Measurements from ENCODE around the gene ZNF580.

DNA sequence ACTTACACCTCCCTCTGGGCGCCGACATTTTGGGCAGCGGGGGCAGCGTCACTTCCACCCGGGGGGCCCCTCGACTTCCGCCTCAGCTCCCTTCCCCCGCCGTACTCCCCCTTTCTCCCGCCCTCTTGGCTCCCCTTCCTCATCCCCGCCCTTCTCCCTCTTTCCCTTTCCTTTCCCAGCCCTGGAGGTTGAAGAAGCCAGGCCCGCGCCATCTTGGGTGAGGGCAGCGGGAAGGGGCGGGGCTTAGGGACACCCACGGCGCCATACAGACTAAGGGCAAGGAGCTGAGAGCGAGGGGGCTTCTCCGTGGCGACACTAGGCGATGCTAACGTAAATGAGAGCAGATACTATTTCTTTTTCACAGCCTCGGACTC, 41.3 kb upstream of the ZNF580 start, which contains the start of gene FIZ1:
- TF ChIP-seq, protein P1, sequence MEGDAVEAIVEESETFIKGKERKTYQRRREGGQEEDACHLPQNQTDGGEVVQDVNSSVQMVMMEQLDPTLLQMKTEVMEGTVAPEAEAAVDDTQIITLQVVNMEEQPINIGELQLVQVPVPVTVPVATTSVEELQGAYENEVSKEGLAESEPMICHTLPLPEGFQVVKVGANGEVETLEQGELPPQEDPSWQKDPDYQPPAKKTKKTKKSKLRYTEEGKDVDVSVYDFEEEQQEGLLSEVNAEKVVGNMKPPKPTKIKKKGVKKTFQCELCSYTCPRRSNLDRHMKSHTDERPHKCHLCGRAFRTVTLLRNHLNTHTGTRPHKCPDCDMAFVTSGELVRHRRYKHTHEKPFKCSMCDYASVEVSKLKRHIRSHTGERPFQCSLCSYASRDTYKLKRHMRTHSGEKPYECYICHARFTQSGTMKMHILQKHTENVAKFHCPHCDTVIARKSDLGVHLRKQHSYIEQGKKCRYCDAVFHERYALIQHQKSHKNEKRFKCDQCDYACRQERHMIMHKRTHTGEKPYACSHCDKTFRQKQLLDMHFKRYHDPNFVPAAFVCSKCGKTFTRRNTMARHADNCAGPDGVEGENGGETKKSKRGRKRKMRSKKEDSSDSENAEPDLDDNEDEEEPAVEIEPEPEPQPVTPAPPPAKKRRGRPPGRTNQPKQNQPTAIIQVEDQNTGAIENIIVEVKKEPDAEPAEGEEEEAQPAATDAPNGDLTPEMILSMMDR (optimal IDR thresholded peaks at IDR 0.05 in 1 of 3, IDR thresholded peaks at IDR 0.05 in 1 of 3, conservative IDR thresholded peaks at IDR 0.05 in 1 of 3; ENCODE audit: extremely low read depth in 1 of 3, insufficient read depth in 2 of 3, low read length in 3 of 3) = no peak
- no peak for TF ChIP-seq EZH2 (IDR thresholded peaks at IDR 0.05; ENCODE audit: low read length)
